K562 (cell line): ENCODE data around the gene RPTOR. TPM values are rescaled to one million over a fixed set of nuclear protein-coding genes. Genes with fewer than 3 reads are reported as not detected.

Source experiments
- ATF1 ChIP-seq, 2 experiments: fragments of 450-650 bp in 1 of 2; IDR thresholded peaks; 2 replicates each; pipeline ENCODE4 v1.6.1; 2016; ENCODE audit warnings: missing compliant biosample characterization in 1 of 2, missing genetic modification characterization in 1 of 2
- CBX2 ChIP-seq: fragments of 200-600 bp; sonication (generic); IDR thresholded peaks from one replicate; pipeline ENCODE4 v1.6.1; 2012; ENCODE audit warnings: mild to moderate bottlenecking, low read length, inconsistent platforms; ENCODE audit not compliant: insufficient read depth, poor library complexity, severe bottlenecking
- CREM ChIP-seq: IDR thresholded peaks from 2 replicates; pipeline ENCODE4 v1.6.1; 2014; ENCODE audit warnings: antibody characterized with exemption, low read depth
- HNRNPUL1 ChIP-seq: fragments of 200-400 bp; formaldehyde crosslinking; IDR thresholded peaks from 2 replicates; pipeline ENCODE4 v1.6.1; 2017; ENCODE audit warnings: low read length
- IFI16 ChIP-seq: fragments of 250-450 bp; sonication (Bioruptor Pico); IDR thresholded peaks from 2 replicates; pipeline ENCODE4 v2.1.2; 2022; ENCODE audit warnings: mild to moderate bottlenecking, inconsistent platforms
- MCM7 ChIP-seq, 2 experiments: fragments of 450-650 bp; IDR thresholded peaks; 2 replicates each; pipeline ENCODE4 v1.6.1; 2016 to 2018
- MXI1 ChIP-seq: IDR thresholded peaks from 2 replicates; pipeline ENCODE4 v1.6.1; 2011; ENCODE audit warnings: low read depth, mild to moderate bottlenecking, improper control_type of control experiment, low read length
- PBX2 ChIP-seq, 2 experiments: IDR thresholded peaks in 1 of 2; conservative IDR thresholded peaks in 1 of 2; 2 replicates each; pipeline ENCODE4 v1.6.1; 2016; ENCODE audit warnings: low read depth in 2 of 2, mild to moderate bottlenecking in 1 of 2, missing compliant biosample characterization in 1 of 2, missing genetic modification characterization in 1 of 2, moderate library complexity in 1 of 2
- RCOR1 ChIP-seq, 2 experiments: IDR thresholded peaks; 2 replicates each; pipeline ENCODE4 v1.6.1; 2012; ENCODE audit warnings: low read depth in 2 of 2, low read length in 2 of 2, borderline replicate concordance in 1 of 2, improper control_type of control experiment in 1 of 2
- TOE1 ChIP-seq, 2 experiments: fragments of 450-650 bp in 1 of 2; sonication (generic) in 1 of 2; formaldehyde crosslinking in 1 of 2; IDR thresholded peaks; 2 replicates each; pipeline versions ENCODE4 v1.7.1 to v1.8.0; 2016 to 2022; ENCODE audit warnings: borderline replicate concordance in 2 of 2, mild to moderate bottlenecking in 2 of 2, antibody characterized with exemption in 1 of 2, inconsistent platforms in 1 of 2, low read depth in 1 of 2, missing genetic modification reagents in 1 of 2, moderate library complexity in 1 of 2
- ZNF583 ChIP-seq: fragments of 250-450 bp; sonication (Bioruptor Pico); IDR thresholded peaks from 2 replicates; pipeline ENCODE4 v1.4.0; 2020
- ZNF589 ChIP-seq: fragments of 200-800 bp; sonication (Bioruptor generic); IDR thresholded peaks from 2 replicates; pipeline ENCODE4 v1.6.1; 2016; ENCODE audit warnings: low read depth, missing genetic modification characterization, missing compliant biosample characterization
- polyA plus RNA-seq, 8 experiments: library from polyadenylated mRNA; depleted of rRNA in 4 of 8; stranded (reverse) in 5 of 8; unstranded in 3 of 8; fragments of >200 nt; fragmentation: Nextera tagmentation in 2 of 8; fragmentation: Illumina TruSeq in 1 of 8; extraction: Ambion mirVana in 2 of 8; extraction: Trizol in 1 of 8; gene quantifications; 2 replicates each; pipeline versions ENCODE4 v1.2.1 to v1.2.3, GENCODE V29; 2011 to 2014; ENCODE audit warnings: inconsistent platforms in 1 of 8, missing spikeins in 1 of 8
- total RNA-seq, 7 experiments: library from RNA; depleted of rRNA in 6 of 7; stranded (reverse); fragments of >200 nt in 6 of 7; fragmentation: Illumina TruSeq in 2 of 7; extraction: Trizol in 2 of 7; gene quantifications; 2 replicates each; pipeline versions ENCODE4 v1.2.1 to v1.2.3, GENCODE V29; 2011 to 2021; ENCODE audit warnings: low replicate concordance in 1 of 7
- TF ChIP-seq, protein P1 (sequence below): fragments of 450-650 bp; conservative IDR thresholded peaks from 2 replicates; pipeline ENCODE4 v1.6.1; 2016; ENCODE audit warnings: missing genetic modification characterization, low read depth, mild to moderate bottlenecking, missing compliant biosample characterization, moderate library complexity
- TF ChIP-seq, protein P2 (sequence below): fragments of 250-450 bp; sonication (Bioruptor Pico); IDR thresholded peaks from 2 replicates; pipeline ENCODE4 v1.5.0; 2021
- TF ChIP-seq, protein P3 (sequence below): sonication (generic); formaldehyde crosslinking; IDR thresholded peaks from 2 replicates; pipeline ENCODE4 v1.8.0; 2023; ENCODE audit warnings: mild to moderate bottlenecking, missing genetic modification reagents
- TF ChIP-seq, protein P4 (sequence below), 2 experiments: fragments of 450-650 bp; conservative IDR thresholded peaks; 2 replicates each; pipeline ENCODE4 v1.6.1; 2017; ENCODE audit warnings: mild to moderate bottlenecking in 2 of 2, moderate library complexity in 2 of 2
- TF ChIP-seq, protein P5 (sequence below), 2 experiments: fragments of 450-650 bp; IDR thresholded peaks; 2 replicates each; pipeline ENCODE4 v1.6.1; 2016

RPTOR gene
- total and polyA plus RNA-seq, 9 of the 15 experiments (the other 6 are each of a cell fraction or from before 2014, with no cell fraction given): 0.24 to 54.1 (median 10.2) TPM

DNA sequence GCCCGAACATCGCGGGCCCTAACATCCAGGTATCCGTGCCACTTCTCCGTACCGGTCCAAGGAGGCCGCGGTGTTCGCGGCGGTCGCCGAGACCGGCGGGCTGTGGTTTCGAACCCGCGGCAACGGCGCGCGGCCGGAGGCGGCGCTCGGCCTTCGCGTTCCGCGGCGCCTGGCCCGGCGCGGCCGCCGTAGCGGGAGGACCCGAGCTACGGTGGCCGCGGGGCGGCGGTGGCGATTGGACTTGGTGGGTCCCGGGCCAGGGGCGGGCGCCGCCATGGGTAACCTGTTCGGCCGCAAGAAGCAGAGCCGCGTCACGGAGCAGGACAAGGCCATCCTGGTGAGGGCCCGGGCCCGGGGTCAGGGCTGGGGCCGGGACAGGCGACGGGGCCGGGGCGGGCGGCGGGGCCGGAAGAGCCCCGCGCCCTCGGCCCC is 447.0 kb downstream of the RPTOR start, which contains the start of gene CHMP6 (continued):
- TF ChIP-seq PBX2 (CRISPR knock-in tag; IDR thresholded peaks at IDR 0.05; ENCODE audit: low read depth) (no peak), PBX2 (tag; conservative IDR thresholded peaks at IDR 0.05; ENCODE audit: low read depth) (no peak), ZNF589 (no peak), HNRNPUL1 (no peak), RCOR1 (IDR thresholded peaks at IDR 0.05; ENCODE audit: borderline replicate concordance in 1 of 2, low read depth in 2 of 2, low read length in 2 of 2) (0 out of 4 replicates have a peak, but pooled peaks of 1 of the 2 experiments have one; percentile 29), MCM7 (IDR thresholded peaks at IDR 0.05) (no peak), ATF1 (CRISPR knock-in tag; IDR thresholded peaks at IDR 0.05) (no peak), ATF1 (tag; IDR thresholded peaks at IDR 0.05) (peak; percentile 39; the same call in 1 of the 2 replicates), MXI1 (no peak), ZNF583 (CRISPR knock-in tag) (0 out of 2 replicates have a peak, but pooled peaks have one; percentile 26), TOE1 (IDR thresholded peaks at IDR 0.05; ENCODE audit: borderline replicate concordance) (no peak), TOE1 (CRISPR knock-in tag; IDR thresholded peaks at IDR 0.05; ENCODE audit: borderline replicate concordance, low read depth) (no peak), IFI16 (no peak), CREM (peak; percentile 17; the same call in 1 of the 2 replicates), CBX2 (no peak)
- TF ChIP-seq, protein P1, sequence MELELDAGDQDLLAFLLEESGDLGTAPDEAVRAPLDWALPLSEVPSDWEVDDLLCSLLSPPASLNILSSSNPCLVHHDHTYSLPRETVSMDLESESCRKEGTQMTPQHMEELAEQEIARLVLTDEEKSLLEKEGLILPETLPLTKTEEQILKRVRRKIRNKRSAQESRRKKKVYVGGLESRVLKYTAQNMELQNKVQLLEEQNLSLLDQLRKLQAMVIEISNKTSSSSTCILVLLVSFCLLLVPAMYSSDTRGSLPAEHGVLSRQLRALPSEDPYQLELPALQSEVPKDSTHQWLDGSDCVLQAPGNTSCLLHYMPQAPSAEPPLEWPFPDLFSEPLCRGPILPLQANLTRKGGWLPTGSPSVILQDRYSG (tag): no peak
- TF ChIP-seq, protein P2, sequence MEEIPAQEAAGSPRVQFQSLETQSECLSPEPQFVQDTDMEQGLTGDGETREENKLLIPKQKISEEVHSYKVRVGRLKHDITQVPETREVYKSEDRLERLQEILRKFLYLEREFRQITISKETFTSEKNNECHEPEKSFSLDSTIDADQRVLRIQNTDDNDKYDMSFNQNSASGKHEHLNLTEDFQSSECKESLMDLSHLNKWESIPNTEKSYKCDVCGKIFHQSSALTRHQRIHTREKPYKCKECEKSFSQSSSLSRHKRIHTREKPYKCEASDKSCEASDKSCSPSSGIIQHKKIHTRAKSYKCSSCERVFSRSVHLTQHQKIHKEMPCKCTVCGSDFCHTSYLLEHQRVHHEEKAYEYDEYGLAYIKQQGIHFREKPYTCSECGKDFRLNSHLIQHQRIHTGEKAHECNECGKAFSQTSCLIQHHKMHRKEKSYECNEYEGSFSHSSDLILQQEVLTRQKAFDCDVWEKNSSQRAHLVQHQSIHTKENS (CRISPR knock-in tag): no peak
- TF ChIP-seq, protein P3, sequence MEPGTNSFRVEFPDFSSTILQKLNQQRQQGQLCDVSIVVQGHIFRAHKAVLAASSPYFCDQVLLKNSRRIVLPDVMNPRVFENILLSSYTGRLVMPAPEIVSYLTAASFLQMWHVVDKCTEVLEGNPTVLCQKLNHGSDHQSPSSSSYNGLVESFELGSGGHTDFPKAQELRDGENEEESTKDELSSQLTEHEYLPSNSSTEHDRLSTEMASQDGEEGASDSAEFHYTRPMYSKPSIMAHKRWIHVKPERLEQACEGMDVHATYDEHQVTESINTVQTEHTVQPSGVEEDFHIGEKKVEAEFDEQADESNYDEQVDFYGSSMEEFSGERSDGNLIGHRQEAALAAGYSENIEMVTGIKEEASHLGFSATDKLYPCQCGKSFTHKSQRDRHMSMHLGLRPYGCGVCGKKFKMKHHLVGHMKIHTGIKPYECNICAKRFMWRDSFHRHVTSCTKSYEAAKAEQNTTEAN (CRISPR knock-in tag): no peak
- TF ChIP-seq, protein P4, sequence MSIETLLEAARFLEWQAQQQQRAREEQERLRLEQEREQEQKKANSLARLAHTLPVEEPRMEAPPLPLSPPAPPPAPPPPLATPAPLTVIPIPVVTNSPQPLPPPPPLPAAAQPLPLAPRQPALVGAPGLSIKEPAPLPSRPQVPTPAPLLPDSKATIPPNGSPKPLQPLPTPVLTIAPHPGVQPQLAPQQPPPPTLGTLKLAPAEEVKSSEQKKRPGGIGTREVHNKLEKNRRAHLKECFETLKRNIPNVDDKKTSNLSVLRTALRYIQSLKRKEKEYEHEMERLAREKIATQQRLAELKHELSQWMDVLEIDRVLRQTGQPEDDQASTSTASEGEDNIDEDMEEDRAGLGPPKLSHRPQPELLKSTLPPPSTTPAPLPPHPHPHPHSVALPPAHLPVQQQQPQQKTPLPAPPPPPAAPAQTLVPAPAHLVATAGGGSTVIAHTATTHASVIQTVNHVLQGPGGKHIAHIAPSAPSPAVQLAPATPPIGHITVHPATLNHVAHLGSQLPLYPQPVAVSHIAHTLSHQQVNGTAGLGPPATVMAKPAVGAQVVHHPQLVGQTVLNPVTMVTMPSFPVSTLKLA (conservative IDR thresholded peaks at IDR 0.05): no peak
- TF ChIP-seq, protein P5, sequence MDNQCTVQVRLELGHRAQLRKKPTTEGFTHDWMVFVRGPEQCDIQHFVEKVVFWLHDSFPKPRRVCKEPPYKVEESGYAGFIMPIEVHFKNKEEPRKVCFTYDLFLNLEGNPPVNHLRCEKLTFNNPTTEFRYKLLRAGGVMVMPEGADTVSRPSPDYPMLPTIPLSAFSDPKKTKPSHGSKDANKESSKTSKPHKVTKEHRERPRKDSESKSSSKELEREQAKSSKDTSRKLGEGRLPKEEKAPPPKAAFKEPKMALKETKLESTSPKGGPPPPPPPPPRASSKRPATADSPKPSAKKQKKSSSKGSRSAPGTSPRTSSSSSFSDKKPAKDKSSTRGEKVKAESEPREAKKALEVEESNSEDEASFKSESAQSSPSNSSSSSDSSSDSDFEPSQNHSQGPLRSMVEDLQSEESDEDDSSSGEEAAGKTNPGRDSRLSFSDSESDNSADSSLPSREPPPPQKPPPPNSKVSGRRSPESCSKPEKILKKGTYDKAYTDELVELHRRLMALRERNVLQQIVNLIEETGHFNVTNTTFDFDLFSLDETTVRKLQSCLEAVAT (IDR thresholded peaks at IDR 0.05): no peak
